Measurements from ENCODE around the gene RBPJL. TPM values are rescaled to one million over a fixed set of nuclear protein-coding genes. Genes with fewer than 3 reads are reported as not detected.
A peak's percentile ranks its signal among the peaks of the same experiment; 100 is the strongest.

The RBPJL gene
- polyA plus RNA-seq, 6 donors from 2014 or later: not detected

DNA sequence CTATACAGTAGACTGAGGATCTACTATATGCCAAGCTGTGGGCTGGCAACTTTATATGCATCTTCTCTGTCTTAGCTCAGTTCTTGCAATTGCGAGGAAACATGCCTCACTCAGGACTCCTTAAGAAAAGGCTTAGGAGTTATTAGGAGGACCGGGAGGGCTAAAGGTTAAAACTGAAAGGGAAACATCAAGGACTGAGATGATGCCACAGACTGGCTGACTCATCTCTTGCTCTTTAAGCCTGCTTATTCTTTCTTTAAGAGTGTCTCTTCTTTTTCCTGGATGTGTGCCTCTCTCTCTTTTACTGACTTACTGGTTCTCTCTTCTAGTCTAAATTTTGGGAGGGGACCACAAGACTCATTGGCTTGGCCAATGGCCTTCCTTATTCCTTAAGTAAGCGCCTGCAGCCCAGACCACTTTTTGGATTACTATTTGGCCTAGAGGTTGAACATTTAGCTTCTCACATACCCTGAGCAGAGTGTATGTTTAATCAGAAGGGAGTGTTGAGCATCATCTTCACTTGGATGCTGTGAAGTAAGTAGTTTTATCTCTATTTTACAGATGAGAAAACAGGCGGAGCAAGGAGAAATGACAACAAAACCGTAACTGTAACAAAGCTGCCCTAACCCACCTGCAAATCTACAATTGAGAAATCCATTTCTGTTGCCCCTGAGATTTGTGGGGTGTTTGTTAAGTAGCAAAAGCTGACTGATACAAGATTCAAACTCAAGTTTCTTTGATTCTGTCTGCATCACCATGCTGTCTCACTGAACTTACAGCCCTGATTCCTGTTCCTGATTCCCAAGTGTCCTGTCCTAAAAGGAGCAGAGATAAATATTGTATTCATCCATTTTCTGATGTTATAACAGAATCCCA lies 48.8 kb downstream of the RBPJL start:
- no peak overlapping the region for H3K27ac Mint-ChIP-seq
- no peak for DNase-seq
- no peaks in the 10 kb centered on the region for H3K36me3 Mint-ChIP-seq
- peaks cover 0 to 24% (median 14%) of the 10 kb centered on the region in 3 donors for H3K27me3 Mint-ChIP-seq
- ATAC-seq (ENCODE audit: low read depth in 2 of 2): no peak
- H3K4me3 Mint-ChIP-seq: no peak overlapping the region
- no peaks in the 10 kb centered on the region for H3K9me3 Mint-ChIP-seq
- peaks cover 0 to 2% (median 0%) of the 10 kb centered on the region in 3 donors for H3K4me1 Mint-ChIP-seq

DNA sequence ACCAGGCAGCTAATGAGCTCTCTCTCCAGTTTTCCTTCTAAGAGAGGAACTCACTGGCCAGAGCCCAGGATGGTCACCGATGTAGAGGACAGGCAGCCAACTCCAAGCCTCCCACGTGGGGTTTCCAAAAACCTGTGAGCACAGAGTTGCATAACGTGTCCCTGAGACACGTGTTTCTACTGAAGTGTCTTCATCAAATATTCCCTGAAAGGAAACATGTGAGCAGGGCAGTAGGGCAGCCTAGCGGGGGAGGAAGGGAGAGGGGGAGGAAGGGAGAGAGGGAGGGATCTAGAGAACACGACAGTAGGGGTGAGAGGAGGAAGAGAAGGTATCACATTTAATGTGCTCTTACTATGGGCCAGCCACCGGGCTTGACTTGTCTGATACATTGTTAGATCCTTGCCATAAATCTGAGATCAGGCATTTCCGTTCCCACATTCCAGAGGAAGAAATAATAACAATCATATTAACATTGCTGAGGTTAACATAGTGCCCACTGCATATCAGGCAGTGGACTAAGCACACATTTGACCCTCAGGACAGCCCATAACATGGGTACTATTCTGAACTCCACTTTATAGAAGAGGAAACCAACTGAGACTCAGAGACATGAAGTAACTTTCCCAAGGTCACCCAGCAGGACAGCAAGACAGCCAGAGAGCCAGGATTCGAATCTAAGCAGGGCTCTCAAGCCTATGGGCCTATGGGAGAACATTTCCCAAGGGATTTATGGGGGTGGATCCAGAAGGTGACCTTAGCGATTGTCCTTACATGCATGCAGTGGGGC lies 51.8 kb downstream of the RBPJL start:
- Mint-ChIP-seq H3K4me1 (peaks cover 10 to 12% (median 11%) of the 10 kb centered on the region in 3 donors), H3K9me3 (no peaks in the 10 kb centered on the region), H3K27me3 (peaks cover 0 to 24% (median 12%) of the 10 kb centered on the region in 3 donors), H3K27ac (peak overlapping the region in 2 of 6 donors; percentile 16 to 20), H3K36me3 (no peaks in the 10 kb centered on the region), H3K4me3 (no peak overlapping the region)
- no peak for ATAC-seq (ENCODE audit: low read depth in 2 of 2)
- no peak for DNase-seq

DNA sequence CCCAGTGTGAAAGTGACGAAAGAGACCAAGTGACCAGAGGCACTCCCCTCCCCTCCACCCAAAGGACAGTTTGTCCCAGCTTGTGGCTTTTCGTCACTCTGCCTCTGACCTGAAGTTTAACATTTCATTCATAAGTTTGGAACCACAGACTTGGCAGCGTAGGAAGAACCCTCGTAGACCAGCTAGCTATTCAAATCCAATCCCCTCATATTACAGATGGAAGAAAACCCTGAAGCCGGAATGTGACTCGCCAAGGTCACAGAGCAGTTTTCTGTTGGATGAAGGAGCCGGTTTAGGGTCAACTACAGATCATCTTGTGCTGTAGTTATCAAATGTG lies 52.4 kb downstream of the RBPJL start:
- ATAC-seq (ENCODE audit: low read depth in 2 of 2) (no peak), DNase-seq (no peak)
- peaks cover 14 to 17% (median 17%) of the 10 kb centered on the region in 3 donors for H3K4me1 Mint-ChIP-seq
- H3K4me3 Mint-ChIP-seq: no peak overlapping the region
- H3K9me3 Mint-ChIP-seq: no peaks in the 10 kb centered on the region
- H3K36me3 Mint-ChIP-seq: no peaks in the 10 kb centered on the region
- no peak overlapping the region for H3K27ac Mint-ChIP-seq
- peaks cover 0 to 24% (median 9%) of the 10 kb centered on the region in 3 donors for H3K27me3 Mint-ChIP-seq

DNA sequence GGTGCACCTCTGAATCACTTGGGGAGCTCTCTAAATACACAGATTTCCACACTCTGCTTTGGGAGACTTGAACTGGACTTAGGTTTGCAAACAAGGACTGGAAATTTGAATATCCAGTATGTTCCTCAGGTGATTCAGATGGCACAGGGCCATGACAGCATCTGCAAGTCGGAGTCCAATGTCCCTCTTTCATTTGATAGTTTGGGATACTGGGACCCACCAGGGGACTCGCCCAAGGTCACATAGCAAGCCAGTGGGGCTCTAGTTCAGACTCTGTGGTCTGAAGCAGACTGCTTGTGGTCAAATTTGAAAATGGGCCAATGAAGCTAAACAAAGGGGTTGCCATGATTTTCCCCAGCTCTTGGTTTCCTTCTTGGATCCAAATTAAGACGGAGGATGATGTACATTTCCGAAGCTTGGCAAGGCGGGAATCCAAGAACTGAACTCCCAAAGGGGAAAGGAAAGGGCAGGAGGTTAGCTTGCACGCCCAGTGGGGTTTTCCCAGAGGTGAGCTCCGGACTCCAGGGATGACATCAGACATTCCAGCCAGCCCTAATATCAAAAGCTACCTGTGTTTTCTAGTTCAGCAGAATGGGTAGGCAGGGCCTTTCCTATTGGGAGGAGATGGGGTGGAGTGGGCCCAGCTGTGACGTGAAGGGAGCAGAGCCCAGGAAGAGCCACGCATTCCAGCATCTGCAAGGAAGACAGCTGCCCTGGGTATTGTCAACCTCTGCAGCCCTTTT lies 52.9 kb downstream of the RBPJL start:
- Mint-ChIP-seq H3K9me3 (no peaks in the 10 kb centered on the region), H3K4me1 (peaks cover 16 to 22% (median 21%) of the 10 kb centered on the region in 3 donors), H3K27me3 (peaks cover 0 to 18% (median 3%) of the 10 kb centered on the region in 3 donors), H3K4me3 (no peak overlapping the region), H3K27ac (no peak overlapping the region), H3K36me3 (no peaks in the 10 kb centered on the region)
- DNase-seq: no peak
- no peak for ATAC-seq (ENCODE audit: low read depth in 2 of 2)

DNA sequence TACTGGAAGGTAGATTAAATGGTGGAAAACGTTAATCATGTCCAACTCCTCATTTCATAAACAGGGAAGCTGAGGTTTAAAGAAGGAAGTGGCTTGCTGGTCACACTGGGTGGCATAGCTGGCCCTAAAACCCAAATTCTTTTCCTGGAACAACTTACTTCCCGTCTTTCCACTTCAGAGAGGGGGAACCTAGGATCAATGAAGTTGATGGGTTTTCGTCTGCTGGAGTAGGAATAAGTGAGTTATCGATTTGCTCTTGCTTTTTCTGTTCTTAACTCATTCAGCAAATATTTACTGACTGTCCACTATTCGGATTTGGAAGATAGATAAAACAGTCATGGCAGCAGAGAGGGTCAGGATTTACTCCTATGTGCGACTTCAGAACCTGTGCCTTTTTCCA lies 55.2 kb downstream of the RBPJL start:
- no peak for DNase-seq
- Mint-ChIP-seq H3K27ac (no peak overlapping the region), H3K4me3 (no peak overlapping the region), H3K4me1 (peaks cover 28 to 41% (median 41%) of the 10 kb centered on the region in 3 donors), H3K9me3 (no peaks in the 10 kb centered on the region), H3K27me3 (peaks cover 0 to 8% (median 0%) of the 10 kb centered on the region in 3 donors), H3K36me3 (peaks cover 3 to 7% of the 10 kb centered on the region in 2 donors)
- ATAC-seq (ENCODE audit: low read depth in 2 of 2): no peak

DNA sequence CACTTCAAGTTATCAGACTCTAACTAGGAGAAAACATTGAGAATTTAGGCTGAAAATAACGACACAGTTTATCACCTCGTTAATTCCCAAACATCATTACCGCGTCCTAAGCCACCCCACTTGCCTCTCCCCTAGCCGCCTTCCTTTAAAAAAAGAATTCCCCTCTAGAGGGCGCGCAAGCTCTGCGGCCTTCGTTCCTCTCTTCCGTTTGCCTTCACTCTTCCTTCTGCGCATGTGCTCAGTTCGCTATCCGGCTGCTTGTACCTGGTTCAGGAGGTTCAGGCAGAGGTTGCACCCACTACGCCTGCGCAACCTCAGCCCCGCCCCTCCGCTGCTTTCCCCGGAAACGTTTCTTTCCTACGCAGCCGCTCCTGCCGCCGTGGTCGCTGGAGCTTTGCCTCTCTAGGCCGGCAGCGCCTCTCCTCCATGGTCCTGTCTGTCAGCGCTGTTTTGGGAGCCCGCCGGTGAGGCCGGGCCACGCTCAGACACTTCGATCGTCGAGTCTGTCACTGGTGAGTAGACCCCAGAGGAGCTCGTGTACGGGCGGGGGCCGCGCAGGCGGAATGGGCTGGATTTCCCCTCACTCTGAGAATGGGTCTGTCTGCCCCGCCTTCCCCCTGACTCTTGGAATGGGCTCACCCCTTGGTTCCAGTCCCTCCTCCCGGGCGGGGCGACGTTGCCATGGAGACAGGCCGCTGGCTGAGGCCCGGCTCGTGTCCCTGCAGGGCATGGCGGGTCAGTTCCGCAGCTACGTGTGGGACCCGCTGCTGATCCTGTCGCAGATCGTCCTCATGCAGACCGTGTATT lies 56.4 kb downstream of the RBPJL start, which contains the start of gene SYS1:
Gene SYS1, plus strand, starts transcription at position 353 of the 807 bp plus-strand sequence. Its CDS starts 376 bp downstream, at position 729.
- no peaks in the 10 kb centered on the region for H3K9me3 Mint-ChIP-seq
- peaks cover 40 to 53% (median 51%) of the 10 kb centered on the region in 3 donors for H3K4me1 Mint-ChIP-seq
- H3K36me3 Mint-ChIP-seq: peaks cover 7 to 8% of the 10 kb centered on the region in 2 donors
- peak within 1 kb of the TSS; percentile 98 to 100 (median 99) for H3K27ac Mint-ChIP-seq
- DNase-seq (peak; percentile 97), ATAC-seq (ENCODE audit: low read depth in 2 of 2) (peak; percentile 79 to 86)
- H3K27me3 Mint-ChIP-seq: peaks cover 0 to 8% (median 0%) of the 10 kb centered on the region in 3 donors
- peak within 1 kb of the TSS; percentile 89 to 100 (median 98) for H3K4me3 Mint-ChIP-seq

DNA sequence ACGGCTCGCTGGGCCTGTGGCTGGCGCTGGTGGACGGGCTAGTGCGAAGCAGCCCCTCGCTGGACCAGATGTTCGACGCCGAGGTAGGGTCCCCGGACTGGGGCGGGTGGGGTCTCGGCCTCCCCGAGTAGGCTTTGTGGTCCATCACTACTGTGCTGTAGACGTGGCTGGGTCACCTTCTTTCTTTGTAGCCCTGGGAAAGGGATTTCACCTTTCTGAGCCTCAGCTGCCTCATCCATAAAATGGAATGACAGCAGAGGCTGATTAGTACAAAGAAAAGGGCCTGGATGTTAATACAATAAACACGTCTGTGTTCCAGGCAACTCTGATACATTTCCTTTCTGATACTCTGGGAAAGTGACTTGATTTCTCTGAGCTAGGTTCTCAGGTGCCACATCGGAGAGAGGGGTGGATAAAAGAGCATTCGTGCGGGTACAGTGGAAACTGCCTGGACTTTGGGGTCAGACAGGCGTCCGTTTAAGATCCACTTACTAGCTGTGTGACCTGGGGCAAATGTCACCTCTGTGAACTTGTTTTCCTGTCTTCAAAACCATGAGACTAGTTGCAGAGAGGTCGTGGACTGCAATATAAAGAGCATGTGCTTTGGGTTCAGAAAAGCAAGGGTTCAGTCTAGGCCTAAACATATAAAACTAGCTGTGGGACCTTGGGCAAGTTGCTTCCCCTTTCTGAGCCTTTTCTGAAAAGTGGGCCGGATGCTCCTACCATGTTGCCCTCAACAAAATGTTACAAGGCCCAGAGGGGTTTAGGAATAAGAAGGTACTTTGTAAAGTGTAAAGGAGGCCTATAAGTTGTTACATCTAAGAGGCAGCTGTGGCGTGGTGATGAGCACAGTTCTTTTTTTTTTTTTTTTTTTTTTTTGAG lies 57.2 kb downstream of the RBPJL start:
- Mint-ChIP-seq H3K9me3 (no peaks in the 10 kb centered on the region), H3K27me3 (peaks cover 0 to 5% (median 0%) of the 10 kb centered on the region in 3 donors), H3K27ac (peak overlapping the region; percentile 98 to 100 (median 99)), H3K36me3 (peaks cover 7 to 8% of the 10 kb centered on the region in 2 donors), H3K4me3 (peak overlapping the region; percentile 89 to 100 (median 98)), H3K4me1 (peaks cover 48 to 61% (median 59%) of the 10 kb centered on the region in 3 donors)
- DNase-seq (no peak), ATAC-seq (ENCODE audit: low read depth in 2 of 2) (no peak)

DNA sequence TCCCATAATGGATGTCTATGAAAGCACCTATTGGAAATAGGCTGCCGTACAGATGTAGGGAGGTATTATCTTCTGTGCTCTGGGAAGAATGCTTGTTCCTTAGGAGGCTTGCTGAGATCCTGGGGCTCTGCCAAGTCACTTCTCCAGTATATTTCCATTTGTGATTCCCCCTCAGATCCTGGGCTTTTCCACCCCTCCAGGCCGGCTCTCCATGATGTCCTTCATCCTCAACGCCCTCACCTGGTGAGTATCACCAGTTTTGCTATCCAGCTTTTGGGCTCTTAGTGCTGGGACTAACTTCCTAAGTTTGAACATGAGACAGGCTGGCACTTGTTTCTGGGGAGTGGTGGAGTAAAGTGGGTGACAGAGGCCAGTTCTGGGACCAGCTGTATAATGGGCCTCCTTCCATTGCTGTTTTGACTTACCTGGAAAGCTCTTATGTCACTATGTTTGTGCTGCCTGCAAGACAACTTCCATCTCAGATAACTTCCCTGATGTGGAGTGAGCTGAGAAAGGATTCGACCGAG lies 58.9 kb downstream of the RBPJL start:
- peaks cover 7 to 8% of the 10 kb centered on the region in 2 donors for H3K36me3 Mint-ChIP-seq
- peak overlapping the region in 3 of 6 donors; percentile 65 to 97 (median 75) for H3K27ac Mint-ChIP-seq
- no peak for ATAC-seq (ENCODE audit: low read depth in 2 of 2)
- DNase-seq: no peak
- H3K9me3 Mint-ChIP-seq: no peaks in the 10 kb centered on the region
- H3K4me1 Mint-ChIP-seq: peaks cover 54 to 74% (median 69%) of the 10 kb centered on the region in 3 donors
- no peaks in the 10 kb centered on the region for H3K27me3 Mint-ChIP-seq
- peak overlapping the region in 4 of 8 donors; percentile 22 to 100 (median 54) for H3K4me3 Mint-ChIP-seq

DNA sequence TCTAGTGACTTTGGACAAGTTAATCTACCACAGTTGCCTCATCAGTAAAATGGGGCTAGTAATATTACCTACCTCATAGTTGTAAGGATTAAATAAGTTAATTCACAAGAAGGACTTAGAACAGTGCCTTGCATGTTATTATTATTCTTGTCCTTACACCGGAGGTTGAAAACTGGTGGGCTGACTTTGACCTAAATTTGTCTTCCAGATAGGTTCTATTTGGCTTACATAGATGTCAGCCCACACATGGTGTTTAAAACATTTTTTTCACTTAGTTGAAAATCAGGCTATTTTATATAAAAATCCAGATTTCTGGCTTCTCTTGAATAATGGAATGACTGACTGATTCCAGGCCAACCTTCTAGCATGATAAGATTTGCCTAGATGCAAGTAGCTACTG lies 59.6 kb downstream of the RBPJL start:
- H3K9me3 Mint-ChIP-seq: no peaks in the 10 kb centered on the region
- no peak for ATAC-seq (ENCODE audit: low read depth in 2 of 2)
- no peak for DNase-seq
- H3K27ac Mint-ChIP-seq: peak overlapping the region in 4 of 6 donors; percentile 56 to 99 (median 92)
- peaks cover 61 to 81% (median 76%) of the 10 kb centered on the region in 3 donors for H3K4me1 Mint-ChIP-seq
- H3K27me3 Mint-ChIP-seq: no peaks in the 10 kb centered on the region
- peak overlapping the region in 3 of 8 donors; percentile 64 to 82 (median 69) for H3K4me3 Mint-ChIP-seq
- H3K36me3 Mint-ChIP-seq: peaks cover 7 to 8% of the 10 kb centered on the region in 2 donors

DNA sequence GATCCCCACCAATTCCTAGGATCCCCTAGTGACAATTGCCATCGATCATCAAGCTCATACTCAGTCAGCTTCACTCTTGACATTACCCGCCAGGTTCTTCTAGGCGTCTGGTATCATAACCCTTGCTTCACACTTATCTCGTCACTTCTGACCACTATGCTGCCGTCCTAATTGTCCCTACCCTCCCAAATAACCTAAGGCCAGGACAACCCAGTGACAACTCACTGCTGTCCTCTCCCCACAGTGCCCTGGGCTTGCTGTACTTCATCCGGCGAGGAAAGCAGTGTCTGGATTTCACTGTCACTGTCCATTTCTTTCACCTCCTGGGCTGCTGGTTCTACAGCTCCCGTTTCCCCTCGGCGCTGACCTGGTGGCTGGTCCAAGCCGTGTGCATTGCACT lies 60.0 kb downstream of the RBPJL start:
- no peaks in the 10 kb centered on the region for H3K27me3 Mint-ChIP-seq
- no peak for ATAC-seq (ENCODE audit: low read depth in 2 of 2)
- H3K36me3 Mint-ChIP-seq: peaks cover 7 to 8% of the 10 kb centered on the region in 2 donors
- H3K4me1 Mint-ChIP-seq: peaks cover 65 to 86% (median 80%) of the 10 kb centered on the region in 3 donors
- H3K27ac Mint-ChIP-seq: peak overlapping the region in 5 of 6 donors; percentile 88 to 99 (median 98)
- H3K9me3 Mint-ChIP-seq: no peaks in the 10 kb centered on the region
- no peak for DNase-seq
- H3K4me3 Mint-ChIP-seq: peak overlapping the region in 6 of 8 donors; percentile 35 to 82 (median 72)

DNA sequence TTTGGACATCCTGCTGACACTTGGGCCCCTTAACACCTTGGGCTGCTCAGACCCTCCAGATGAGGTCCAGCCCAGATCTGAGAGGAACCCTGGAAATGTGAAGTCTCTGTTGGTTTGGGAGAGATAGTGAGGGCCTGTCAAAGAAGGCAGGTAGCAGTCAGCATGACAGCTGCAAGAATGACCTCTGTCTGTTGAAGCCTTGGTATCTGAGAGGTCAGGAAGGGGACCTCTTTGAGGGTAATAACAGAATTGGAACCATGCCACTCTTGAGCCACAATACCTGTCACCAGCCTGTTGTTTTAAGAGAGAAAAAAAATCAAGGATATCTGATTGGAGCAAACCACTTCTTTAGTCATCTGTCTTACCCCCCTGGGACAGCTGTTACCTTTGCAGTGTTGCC lies 60.5 kb downstream of the RBPJL start:
- Mint-ChIP-seq H3K4me3 (peak overlapping the region; percentile 35 to 92 (median 78)), H3K4me1 (peaks cover 70 to 90% (median 85%) of the 10 kb centered on the region in 3 donors), H3K27me3 (no peaks in the 10 kb centered on the region), H3K27ac (peak overlapping the region; percentile 51 to 99 (median 98)), H3K9me3 (no peaks in the 10 kb centered on the region), H3K36me3 (peaks cover 7 to 8% of the 10 kb centered on the region in 2 donors)
- no peak for DNase-seq
- ATAC-seq (ENCODE audit: low read depth in 2 of 2): no peak

Measured in naive B cell (primary cell).